Ecto neural progenitor cell (in vitro differentiated cells): ENCODE measurements around the gene RPH3AL.

Source experiments
- DNase-seq: peaks from one replicate; pipeline ENCODE4 v3.0.0-alpha.2; 2018; ENCODE audit warnings: low spot score

Gene RPH3AL

GRCh38 chr17:301681-302299 lies 50.8 kb downstream of the RPH3AL start:
- no peak for DNase-seq

DNA sequence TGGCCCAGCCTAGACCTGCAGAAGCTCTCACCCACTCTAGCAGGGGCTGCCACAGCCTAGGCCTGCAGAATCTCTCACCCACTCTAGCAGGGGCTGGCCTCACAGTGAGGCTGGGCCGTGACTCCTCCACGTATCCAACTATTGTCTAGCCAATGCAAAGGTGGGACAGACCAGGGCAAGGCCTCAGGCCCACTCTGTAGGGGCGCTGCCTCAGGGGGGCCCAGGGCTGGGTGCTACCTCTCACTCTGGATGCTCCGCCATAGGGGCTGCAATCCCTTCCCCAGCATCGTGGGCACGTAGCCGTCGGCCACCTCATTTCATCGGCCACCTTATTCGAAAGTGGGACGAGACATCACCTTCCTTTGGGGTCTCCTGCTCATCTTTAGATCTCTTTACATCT lies 51.7 kb downstream of the RPH3AL start:
- no peak for DNase-seq

- no peak for DNase-seq
Measured at GRCh38 chr17:299546-299945, 53.1 kb downstream of the RPH3AL start.

GRCh38 chr17:298791-299450 lies 53.7 kb downstream of the RPH3AL start:
- DNase-seq, result no peak

DNA sequence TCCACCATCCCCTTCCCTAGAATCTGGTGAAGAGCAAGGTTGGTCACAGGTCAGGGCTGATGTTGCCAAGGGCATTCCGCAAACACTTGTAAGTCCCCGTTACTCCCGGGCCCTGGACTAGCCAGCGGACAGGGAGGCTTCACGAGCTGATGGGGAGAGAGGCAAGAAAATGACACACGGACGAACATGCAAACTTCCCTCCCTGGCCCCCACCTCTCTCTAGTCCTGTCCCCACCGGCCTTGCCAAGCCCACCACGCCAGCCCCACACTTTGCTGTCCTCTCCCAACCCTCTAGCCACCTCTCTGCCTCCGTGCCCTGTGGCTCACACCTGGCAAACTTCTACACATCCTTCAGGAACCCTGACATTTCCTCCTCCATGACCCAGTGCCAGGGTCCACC lies 54.8 kb downstream of the RPH3AL start:
- DNase-seq, result no peak

DNA sequence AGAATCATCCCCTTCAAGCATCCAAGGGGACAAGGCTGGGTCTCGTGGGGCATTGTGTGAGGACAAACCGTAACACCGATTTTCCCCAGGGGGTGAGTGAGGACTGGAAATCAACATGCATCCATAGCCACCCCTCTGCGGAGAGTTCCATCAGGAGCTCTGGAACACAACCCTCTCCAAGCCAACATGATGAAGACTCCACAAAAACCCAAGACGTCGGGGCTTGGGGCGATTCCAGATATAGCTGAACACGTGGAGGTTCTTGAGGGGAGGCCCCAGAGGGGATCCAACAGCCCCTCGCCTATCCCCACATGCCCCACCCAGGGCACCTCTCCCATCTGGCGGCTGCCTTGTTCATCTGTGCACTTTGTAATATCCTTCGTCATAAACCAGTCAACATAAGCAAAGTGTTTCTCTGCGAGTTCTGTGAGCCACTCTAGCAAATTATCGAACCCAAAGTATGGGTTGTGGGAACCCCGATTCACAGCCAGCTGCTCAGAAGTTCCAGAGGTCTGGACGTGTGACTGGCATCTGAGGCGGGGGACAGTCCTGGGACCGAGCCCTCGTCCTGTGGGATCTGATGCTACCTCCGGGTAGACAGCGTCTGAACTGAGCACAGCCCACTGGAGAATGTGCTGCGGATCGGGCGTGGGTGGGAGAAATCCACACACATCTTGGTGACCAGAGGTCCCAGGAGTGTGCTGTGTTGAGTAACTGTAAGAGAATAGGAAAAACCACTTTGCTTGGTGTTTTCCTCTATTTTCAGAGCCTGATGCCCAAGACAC lies 55.5 kb downstream of the RPH3AL start:
- no peak for DNase-seq

GRCh38 chr17:296379-296778 lies 56.2 kb downstream of the RPH3AL start:
- DNase-seq, result no peak

GRCh38 chr17:292531-293382 lies 59.9 kb downstream of the RPH3AL start:
- no peak for DNase-seq

- no peak for DNase-seq
Measured at GRCh38 chr17:292016-292415, 60.6 kb downstream of the RPH3AL start.

GRCh38 chr17:291587-291986 lies 61.0 kb downstream of the RPH3AL start:
- no peak for DNase-seq

GRCh38 chr17:290626-291025 lies 62.0 kb downstream of the RPH3AL start:
- no peak for DNase-seq

DNA sequence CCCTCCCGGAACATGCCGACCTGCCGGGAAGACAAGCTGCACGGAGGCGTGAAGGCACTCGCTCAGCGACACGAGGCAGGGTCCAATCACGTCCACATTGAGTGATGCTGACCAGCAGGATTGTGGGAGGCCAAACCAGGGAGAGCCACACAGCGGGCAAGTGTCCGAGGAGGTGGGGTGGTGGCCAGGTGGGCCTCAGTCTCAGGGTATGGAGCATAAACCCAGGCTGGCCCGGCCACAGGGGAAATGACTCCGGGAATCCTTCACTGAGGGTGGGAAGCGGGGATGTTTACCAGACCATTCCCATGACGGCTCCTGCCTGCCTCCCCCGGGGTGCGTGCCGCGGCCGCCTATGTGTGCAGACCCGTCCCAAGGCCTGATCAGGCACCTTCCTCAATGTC lies 62.5 kb downstream of the RPH3AL start:
- DNase-seq, result no peak

DNA sequence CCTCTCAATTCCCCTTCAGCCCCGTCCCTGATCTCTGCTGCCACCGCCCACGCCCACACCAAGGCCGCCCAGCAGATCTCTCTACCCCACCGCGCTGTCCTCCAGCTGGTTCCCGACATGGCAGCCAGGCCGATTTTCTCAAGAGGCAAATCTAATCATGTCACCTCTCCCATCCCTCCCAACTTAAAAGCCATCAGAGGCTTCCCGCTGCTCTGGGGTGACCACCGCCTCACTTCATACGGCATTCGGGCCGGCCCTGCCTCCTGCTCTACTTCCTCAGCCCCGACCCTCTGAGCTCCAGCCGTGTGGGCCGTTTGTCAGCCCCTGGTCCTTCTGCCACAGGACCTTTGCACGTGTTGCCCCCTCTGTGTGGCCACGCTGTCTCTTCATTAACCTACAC lies 63.2 kb downstream of the RPH3AL start:
- no peak for DNase-seq

- no peak for DNase-seq
Measured at GRCh38 chr17:288802-289356, 63.7 kb downstream of the RPH3AL start.

GRCh38 chr17:286571-286970 lies 66.0 kb downstream of the RPH3AL start:
- DNase-seq, result no peak

- no peak for DNase-seq
Measured at GRCh38 chr17:285751-286422, 66.7 kb downstream of the RPH3AL start.

- DNase-seq, result no peak
Measured at GRCh38 chr17:284676-285355, 67.8 kb downstream of the RPH3AL start.

- no peak for DNase-seq
Measured at GRCh38 chr17:283911-284675, 68.5 kb downstream of the RPH3AL start.

GRCh38 chr17:282912-283882 lies 69.4 kb downstream of the RPH3AL start:
- no peak for DNase-seq
